HCT116 (cell line): ENCODE measurements around the gene ETV5.

Source experiments
- ATF3 ChIP-seq: IDR thresholded peaks from 2 replicates; pipeline ENCODE4 v1.6.1; 2012
- CEBPB ChIP-seq: IDR thresholded peaks from 2 replicates; pipeline ENCODE4 v1.6.1; 2012; ENCODE audit warnings: low read depth

- no peak for TF ChIP-seq CEBPB
- no peak for TF ChIP-seq ATF3
These were observed 8.7 kb upstream of the ETV5 start for GRCh38 chr3:186117521-186118134.
